Ureter (tissue), 1 donor: Measurements from ENCODE around the gene LRMDA. TPM values are rescaled to one million over a fixed set of nuclear protein-coding genes. Genes with fewer than 3 reads are reported as not detected.
"Not testable (repeated sequence)": the region's sequence is repeated elsewhere in the genome, so short reads cannot be mapped to it uniquely, and the experiment has no call there.

Source experiments
- DNase-seq: peaks from one replicate; pipeline ENCODE4 v3.0.0-alpha.2; 2020; ENCODE audit warnings: low spot score
- total RNA-seq: library from RNA; stranded (reverse); gene quantifications from one replicate; pipeline ENCODE4 v1.2.4, GENCODE V29; 2023
- donor health status: DM: yes; HTN: yes; CAD: no.

The LRMDA gene
- total RNA-seq, 1 donor from 2014 or later, result 23.1 TPM

DNA sequence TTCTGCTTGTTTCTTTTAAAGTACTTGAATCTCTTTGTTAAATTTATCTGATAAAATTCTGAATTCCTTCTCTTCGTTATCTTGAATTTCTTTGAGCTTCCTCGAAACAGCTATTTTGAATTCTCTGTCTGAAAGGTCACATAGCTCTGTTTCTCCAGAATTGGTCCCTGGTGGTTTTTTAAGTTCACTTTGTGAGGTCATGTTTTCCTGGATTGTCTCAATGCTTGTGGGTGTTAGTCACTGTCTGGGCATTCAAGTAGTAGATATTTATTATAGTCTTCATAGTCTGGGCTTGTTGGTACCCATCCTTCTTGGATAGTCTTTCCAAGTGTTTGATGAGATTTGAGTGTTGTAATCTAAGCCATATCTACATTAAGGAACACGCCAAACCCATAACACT is 1060.6 kb downstream of the LRMDA start:
- DNase-seq, result no peak

- DNase-seq, result no peak
Observed at GRCh38 chr10:76492678-76493472, 1061.5 kb downstream of the LRMDA start.

DNA sequence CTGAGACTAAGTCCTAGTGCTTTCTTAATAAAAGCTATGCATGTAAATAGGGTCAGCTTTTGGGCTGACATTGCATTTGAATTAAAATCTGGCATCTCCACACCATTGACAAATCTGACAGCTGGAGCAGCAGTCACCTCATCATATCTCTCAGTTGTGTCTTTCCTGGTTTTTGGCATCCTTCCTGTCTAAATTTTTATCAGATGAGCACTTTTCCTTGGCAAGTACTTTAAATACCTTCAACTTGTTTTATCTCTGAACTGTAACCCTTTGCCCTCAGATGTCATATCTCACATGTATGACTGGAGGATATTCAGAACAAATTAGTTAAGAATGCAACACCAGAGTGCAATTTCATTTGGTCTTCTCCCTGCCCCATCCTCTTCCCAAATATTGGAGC is 1066.2 kb downstream of the LRMDA start:
- no peak for DNase-seq

DNA sequence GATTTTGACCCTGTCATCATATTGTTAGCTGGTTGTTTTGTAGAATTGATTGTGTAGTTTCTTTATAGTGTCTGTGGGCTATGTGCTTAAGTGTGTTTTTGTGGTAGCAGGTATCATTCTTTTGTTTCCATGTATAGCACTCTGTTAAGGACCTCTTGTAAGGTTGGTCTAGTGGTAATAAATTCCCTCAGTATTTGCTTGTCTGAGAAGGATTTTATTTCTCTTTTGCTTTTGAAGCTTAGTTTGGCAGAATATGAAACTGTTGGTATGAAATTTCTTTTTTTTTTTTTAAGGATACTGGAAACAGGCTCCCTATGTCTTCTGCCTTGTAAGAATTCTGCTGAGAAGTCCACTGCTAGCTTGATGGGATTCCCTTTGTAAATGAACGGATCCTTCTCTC is 1073.4 kb downstream of the LRMDA start:
- DNase-seq, result no peak

DNA sequence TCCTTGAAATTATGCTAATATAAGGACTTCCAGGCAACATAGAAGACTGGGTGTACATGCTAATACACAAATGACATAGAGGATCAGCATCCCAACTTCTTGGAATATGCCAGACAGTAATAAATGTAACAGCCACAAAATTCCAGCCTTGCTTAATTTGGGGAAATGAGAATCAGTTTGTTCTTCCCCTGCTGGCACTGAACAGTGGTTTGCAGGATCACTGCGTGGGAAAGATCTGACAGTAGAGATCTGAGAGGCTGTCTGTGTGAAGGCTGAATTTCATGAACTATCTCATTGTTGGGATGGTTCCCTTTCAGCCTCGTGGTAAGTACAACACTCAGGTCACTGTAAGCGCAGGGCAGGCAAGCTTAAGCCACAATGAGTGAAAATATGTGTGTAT is 1078.0 kb downstream of the LRMDA start:
- no peak for DNase-seq

- no peak for DNase-seq
Observed at GRCh38 chr10:76514321-76514720, 1082.9 kb downstream of the LRMDA start.

DNA sequence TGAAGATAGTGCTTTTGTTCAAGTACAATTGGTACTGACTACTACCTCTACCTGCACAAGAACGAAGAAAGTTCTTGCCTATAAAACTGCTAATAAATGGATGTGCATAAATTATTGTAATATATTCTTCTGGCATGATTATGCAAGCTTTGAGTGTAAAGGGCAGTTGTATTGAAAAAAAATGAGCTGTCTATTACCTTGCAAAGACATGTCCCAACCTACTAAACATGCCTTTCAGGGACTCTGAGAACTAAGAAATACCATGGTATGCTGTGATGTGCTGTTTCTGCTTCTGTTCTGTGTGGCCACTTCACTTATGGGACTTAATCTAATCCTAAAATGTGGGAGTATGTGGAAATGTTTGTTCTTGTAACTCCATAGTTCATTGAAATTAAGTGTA is 1083.4 kb downstream of the LRMDA start:
- DNase-seq, result no peak

DNA sequence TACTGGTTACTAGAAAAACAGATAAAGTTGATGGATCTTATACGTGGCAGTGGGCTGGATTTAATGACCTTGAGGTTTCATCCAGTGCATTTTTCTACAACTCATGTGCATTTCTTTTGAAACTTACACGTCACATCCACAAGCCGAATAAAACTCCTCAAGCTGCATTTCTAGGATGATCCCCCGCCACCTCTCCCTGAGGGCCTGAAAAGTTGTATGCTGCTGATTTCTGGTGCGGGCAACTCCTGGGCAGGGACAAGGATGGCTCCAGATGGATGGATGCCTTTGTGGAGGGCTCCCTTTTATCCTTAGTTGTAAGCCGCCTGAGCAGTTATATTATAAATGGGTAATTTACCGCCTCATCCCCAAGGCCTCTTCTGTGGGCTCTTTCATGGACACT is 1091.1 kb downstream of the LRMDA start:
- DNase-seq, result no peak

- DNase-seq, result peak; percentile 62
Observed at GRCh38 chr10:76523246-76523645, 1091.8 kb downstream of the LRMDA start.

GRCh38 chr10:76523791-76524351 is 1092.4 kb downstream of the LRMDA start:
- no peak for DNase-seq

GRCh38 chr10:76526833-76527232 is 1095.4 kb downstream of the LRMDA start:
- DNase-seq, result not testable (repeated sequence)

DNA sequence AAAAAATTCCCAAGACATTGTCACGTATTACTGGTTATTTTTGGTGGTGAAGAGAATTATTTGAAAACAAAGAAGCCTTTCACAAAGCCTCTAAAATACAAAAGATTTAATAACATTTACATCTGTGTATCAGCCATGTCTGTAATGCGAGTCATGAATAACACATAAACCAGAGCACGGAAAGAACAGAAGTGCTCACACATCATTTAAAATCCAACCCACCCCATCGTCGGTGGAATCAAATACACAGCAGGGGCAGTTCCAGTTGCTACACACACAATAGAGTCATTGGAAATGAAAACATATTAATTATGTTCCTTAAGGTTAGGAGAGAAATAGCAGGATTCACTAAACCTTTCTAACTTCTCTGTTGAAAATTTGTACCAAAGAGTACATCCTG is 1108.9 kb downstream of the LRMDA start:
- DNase-seq, result no peak

DNA sequence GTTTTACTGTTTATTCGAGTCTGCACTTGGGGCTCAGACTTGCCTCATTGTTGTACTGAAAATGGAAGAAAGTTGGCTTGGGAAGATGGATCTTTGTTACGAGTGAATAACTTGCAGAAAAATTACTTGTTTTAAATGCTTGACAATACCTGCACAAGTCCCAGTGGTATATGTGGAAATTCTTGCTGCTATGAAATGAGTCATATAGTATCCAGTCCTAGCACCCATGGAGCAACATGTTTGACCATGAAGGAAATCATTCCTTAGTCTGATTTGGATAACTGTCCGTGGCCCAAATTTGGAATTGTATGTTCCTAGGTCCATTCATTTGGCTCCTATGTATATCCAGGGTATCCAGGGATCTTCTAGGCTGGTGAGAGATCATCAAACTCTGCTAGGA is 1109.4 kb downstream of the LRMDA start:
- DNase-seq, result no peak

DNA sequence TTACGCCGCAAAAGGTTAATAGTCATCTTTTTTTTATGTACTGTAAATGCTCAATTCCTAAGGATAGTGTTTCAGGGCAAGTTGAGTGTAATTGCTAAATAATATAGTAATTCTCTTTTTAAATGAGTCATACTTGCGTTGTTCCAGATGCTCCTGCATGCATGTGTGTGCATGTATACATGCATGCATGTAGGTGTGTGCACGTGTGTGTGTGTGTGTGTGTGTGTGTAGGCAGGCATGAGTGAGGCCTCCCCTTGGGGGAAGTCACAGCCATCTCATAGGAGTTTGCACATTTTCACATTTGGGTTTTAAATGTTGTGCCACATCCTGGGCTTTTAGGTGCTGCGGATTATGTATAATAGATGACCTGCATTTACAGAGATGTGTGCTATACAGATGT is 1110.4 kb downstream of the LRMDA start:
- no peak for DNase-seq

- DNase-seq, result no peak
Observed at GRCh38 chr10:76542307-76542930, 1111.0 kb downstream of the LRMDA start.

GRCh38 chr10:76543655-76544054 is 1112.2 kb downstream of the LRMDA start:
- no peak for DNase-seq

DNA sequence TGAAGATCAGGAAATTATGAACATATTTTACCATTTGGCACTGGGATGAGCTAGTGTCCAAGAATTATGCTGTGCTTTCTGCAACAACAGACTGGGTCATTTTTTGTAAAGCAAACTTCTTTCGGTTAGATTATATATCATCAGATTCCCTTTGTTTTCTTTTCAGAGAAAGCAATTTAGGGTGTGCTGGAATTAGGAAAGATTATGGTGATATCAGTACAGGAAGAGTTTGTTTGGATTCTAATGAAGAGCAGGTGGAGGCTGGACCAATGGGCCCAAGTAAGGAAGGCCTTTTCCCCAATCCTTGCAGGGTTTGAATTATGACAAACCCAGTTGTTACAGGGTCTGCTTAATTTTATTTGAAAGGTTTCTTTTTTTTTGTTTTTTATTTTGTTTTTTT is 1113.4 kb downstream of the LRMDA start:
- no peak for DNase-seq

- no peak for DNase-seq
Observed at GRCh38 chr10:76546411-76546810, 1115.0 kb downstream of the LRMDA start.

- DNase-seq, result peak; percentile 89
Observed at GRCh38 chr10:76547352-76547972, 1116.0 kb downstream of the LRMDA start.

- DNase-seq, result no peak
Observed at GRCh38 chr10:76548716-76549115, 1117.3 kb downstream of the LRMDA start.

- DNase-seq, result no peak
Observed at GRCh38 chr10:76549171-76549570, 1117.7 kb downstream of the LRMDA start.

DNA sequence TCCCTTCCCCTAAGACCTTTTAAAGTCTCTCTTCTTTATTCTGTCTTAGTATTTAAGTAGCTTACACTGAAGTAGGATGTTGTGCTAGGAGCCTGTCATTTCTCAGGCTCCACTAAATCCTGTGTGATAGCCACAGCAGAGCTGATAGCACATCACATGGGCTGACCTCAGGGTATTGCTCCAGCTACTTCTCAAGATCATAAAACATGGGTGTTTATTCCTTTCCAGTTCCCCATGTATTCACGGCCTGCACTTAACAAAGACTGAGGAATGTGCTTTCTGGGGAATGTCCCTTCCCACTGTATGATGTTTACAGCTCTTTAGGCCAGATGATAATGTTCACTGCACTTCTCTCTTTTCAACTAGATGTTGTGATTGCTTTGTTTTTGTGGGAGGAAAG is 1119.4 kb downstream of the LRMDA start:
- no peak for DNase-seq
